Stimulated activated CD4-positive, alpha-beta T cell treated with anti-CD3 and anti-CD28 coated beads, Interleukin-12 subunit alpha, Interleukin-12 subunit beta, amount 100 ng/mL, for 24 hours (primary cell): ENCODE results near the gene MYD88.

Experiments
- DNase-seq, 2 experiments: peaks; one replicate each; pipeline ENCODE4 v3.0.0-alpha.2; 2020; ENCODE audit warnings: low read depth in 2 of 2

The MYD88 gene

GRCh38 chr3:38112378-38112761, 26.1 kb upstream of the MYD88 start:
- no peak for DNase-seq

DNA sequence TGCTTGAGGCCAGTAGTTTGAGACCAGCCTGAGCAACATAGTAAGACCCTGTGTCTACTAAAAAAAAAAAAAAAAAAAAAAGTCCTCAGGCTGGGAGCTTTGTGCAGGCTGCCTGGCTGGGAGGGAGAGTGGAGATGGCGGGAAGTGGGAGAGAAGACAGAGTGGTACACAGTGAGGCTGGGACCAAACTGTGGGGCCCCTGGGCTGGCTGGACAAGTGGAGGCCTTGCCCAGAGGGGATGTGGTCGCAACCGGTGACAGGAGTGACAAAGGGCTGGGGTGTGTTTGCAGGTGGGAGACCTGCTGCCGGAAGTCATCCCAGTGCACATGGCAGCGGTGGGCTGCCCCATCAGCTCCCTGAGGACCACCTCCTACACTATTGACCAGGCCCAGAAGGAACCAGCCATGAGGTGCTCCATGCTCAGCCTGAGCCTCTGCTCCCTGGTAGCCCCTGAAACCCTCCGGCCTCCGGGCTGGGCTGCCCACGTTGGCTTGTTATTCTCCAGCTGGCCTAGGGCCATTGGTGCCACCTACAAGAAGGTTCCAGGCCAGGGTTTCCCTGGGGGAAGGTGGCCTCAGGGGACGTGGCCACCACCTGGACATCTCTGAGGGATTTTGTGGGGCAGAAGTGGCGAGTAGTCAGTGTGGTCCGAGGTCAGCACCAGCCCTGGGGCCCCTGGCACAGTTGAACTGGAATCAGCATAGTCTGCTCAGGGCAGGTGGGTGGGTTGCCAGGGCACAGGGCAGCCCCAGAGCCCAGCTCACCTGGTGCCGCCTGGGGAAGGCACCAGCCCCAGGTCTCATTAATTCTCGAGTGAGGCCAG, 24.2 kb upstream of the MYD88 start:
- no peak for DNase-seq

- DNase-seq, result no peak
Measured at GRCh38 chr3:38114875-38115644, 23.4 kb upstream of the MYD88 start.

- no peak for DNase-seq
Measured at GRCh38 chr3:38115645-38116427, 22.6 kb upstream of the MYD88 start.

GRCh38 chr3:38116471-38117162, 21.8 kb upstream of the MYD88 start:
- no peak for DNase-seq

- DNase-seq, result no peak
Measured at GRCh38 chr3:38117163-38117716, 21.2 kb upstream of the MYD88 start.

DNA sequence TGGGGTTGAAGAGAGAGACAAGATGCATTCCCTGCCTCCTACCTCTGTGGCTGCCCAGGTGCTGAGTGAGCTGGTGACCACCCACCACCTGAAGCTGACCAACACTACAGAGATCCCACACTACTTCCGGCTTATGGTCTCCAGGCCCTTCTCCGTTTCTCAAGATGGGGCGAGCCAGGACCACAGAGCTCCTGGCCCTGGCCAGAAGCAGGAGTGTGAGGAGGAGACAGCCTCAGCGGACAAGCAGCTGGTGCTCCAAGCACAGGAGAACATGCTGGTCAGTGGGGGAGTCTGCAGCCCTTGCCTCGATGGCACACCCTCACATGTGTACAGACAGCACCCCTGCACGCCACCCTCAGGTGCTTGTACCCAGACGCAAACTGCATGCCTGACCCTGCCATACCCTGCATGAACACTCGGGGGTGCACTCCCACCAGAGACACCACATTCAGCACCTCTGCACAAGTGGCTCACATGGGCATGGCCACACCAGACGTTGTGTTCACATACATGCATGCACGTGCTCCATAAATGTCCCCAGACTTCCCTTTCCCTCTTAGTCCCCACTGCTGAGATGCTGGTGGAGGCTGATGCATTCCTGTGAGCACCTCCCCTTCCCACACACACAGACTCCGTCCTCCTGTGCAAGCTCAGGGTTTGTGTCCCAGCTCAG, 20.6 kb upstream of the MYD88 start:
- peak; percentile 52 to 74 for DNase-seq

- no peak for DNase-seq
Measured at GRCh38 chr3:38118421-38119247, 19.8 kb upstream of the MYD88 start.

GRCh38 chr3:38119248-38119544, 19.3 kb upstream of the MYD88 start:
- no peak for DNase-seq

GRCh38 chr3:38119821-38120692, 18.4 kb upstream of the MYD88 start:
- DNase-seq, result no peak

- DNase-seq, result no peak
Measured at GRCh38 chr3:38120693-38121450, 17.6 kb upstream of the MYD88 start.

DNA sequence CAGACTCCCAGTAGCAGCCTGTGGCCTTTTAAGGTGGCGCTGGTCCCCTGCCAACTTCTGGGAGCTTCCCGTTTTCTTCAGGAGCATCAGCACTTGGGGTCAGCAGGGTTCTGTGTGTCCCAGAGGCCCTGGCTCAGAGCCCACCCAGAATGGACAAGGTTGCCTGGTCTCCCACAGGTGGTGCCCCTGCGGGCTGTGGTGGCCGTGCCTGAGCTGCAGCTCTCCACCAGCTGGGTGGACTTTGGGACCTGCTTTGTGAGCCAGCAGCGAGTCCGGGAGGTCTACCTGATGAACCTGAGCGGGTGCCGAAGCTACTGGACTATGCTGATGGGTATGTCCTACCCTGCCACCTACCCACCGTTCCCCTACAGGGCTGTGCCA, 17.0 kb upstream of the MYD88 start:
- DNase-seq, result no peak

- DNase-seq, result no peak
Measured at GRCh38 chr3:38121832-38122461, 16.5 kb upstream of the MYD88 start.

DNA sequence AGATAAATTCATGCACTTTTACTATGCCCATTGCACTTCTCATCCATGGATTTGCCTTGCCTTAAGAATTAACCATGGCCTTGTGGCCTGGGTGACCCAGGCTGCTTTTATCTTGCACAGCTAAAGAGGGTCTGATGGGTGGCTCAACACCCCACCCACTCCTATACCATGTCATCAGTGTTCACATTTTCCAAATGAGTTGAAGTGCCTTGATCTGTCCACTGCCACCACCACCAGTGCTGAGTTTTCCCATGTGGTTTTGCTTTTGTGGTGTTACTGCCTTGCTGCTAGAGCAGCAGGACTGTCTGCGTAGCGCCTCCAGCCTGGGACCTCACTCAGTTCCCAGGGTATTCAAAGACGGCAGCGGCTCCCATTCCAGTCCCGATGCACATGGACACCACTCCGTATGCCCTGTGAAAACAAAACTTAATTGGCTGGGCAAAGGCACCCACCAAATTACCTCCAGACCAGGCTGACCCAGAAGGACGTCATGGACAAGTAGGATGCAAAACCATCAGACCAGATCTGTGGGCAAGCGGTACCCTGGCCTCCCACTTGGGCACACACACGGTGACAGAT, 15.7 kb upstream of the MYD88 start:
- DNase-seq, result no peak

DNA sequence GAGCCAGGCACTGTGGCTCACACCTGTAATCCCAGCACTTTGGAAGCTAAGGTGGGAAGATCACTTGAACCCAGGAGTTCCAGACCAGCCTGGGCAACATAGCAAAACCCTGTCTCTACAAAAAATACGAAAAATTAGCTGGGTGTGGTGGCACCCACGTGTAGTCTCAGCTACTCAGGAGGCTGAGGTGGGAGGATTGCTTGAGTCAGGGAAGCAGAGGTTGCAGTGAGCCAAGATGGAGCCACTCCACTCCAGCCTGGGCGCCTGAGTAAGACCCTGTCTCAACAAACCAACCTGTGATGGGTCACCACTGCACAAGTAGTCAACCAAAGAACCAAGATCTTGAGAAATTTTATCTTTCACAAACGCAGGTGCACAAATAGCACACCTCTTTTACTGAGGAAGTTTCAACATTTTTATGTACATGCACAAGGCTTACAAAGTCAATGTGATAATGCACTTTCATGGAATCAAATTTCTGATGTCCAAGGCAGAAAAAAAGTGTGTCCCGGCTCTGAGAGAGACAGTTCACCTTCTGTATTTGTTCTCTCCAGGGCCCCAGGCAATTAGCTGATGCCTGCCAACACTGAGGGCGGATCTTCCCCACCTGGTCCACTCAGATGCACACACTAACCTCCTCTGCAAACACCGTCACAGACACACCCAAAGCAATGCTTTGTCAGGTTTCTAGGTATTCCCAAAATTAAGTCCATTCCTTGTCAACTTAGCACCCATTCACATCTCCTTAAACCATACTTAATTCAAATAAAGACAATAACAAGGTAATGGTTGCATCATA, 13.9 kb upstream of the MYD88 start:
- DNase-seq, result no peak

- no peak for DNase-seq
Measured at GRCh38 chr3:38125305-38126120, 12.9 kb upstream of the MYD88 start.
